ENCODE results near the gene LONP2.
"Not testable (repeated sequence)": the region's sequence is repeated elsewhere in the genome, so short reads cannot be mapped to it uniquely, and the experiment has no call there.

LONP2 gene

DNA sequence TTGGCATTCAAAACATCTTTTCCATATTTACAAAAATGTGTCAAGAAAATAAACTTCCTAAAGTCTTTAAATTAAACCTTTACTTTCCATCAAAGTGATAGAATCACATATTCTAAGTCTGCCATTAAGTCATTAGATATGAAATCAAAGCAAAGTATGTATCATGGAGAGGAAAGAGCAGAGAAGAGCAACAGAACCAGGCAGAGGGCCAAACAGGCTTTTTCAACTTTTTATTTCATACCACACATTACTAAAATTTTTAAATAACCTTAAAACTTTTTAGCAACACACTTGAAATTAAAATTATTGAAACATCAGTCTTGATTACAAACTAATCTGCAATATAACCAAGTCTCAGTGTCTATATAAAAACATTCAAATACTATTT is 127.3 kb downstream of the LONP2 start:
- DNase-seq = no peak

DNA sequence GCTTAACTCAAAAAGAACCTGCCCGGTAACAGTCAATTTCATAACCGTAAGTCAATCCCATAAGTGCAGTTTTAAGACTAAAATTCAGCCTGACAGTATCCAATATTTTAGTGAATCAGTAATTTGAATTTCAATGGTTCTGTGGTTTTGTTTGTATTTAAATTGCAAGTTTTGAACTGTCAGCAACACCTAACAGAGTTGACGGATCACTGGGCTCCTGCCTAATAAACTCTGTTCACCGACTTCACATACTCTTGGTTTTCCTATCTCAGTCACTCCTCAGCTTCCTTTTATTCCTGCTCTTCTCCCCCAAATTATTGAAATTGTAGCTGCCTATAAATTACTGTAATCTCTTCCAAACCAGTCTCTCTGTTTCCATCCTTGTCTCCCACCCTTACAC is 128.6 kb downstream of the LONP2 start:
- DNase-seq = no peak

DNA sequence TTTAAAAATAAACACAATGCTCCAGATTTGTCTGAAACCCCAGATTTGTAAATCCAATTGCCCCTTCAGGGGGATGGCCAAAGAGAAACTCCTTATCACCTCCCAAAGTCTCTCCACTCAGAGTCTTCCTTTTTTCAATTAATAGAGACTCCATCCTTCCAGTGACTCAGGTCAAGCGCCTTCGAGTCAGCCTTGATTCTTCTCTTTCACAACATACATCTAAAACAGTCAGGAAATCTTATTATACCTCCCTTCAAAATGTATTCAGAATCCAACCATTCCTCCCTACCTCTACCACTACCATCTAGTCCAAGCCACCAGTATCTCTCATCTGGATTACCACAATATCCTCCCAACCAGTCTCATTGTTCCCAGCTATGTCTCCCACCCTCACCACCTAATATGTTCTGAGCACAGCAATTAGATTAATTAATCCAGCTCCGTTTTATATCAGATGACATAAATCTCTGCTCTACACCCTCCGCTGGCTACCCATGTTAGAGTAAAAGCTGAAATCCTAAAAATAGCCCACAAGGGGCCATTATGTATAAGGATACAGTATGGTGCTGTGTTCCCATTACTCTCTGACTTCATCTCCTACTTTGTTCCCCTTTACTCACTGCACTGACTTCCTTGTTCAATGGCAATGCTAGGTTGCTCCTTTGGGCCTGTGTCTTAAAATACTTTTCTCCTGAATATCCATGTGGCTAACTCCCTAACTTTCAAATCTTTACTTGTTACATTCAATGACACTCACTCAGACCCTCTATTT is 129.3 kb downstream of the LONP2 start:
- no peak for DNase-seq

DNA sequence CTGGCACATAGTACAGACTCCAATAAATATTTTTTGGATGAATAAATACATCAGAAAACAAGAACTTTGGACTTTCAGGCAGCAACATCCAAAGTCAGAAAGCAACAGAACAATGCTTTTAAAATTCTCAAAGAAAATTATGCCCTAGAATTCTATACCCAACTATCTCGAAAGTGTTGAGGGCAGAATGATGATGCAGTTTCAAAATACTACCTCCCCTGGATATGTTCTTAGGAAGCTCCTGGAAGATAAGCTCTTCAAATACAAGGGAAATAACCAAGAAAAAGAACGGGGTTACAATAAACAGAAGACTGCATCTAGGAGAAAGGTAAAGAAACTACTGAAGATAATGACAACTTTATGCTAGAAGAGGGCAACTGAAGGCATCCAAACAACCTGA is 130.2 kb downstream of the LONP2 start:
- DNase-seq = no peak

DNA sequence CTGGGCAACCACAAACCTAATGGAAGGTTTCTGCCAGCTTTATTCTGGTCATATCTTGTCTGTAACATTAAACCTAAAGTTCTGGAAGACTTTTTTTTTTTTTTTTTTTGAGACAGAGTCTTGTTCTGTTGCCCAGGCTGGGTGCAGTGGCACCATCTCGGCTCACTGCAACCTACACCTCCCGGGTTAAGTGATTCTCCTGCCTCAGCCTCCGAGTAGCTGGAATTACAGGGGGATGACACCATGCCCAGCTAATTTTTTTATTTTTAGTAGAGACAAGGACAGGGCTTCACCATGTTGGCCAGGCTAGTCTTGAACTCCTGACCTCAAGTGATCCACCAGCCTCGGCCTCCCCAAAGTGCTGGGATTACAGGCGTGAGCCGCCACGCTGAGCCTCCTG is 133.2 kb downstream of the LONP2 start:
- not testable (repeated sequence) for DNase-seq

DNA sequence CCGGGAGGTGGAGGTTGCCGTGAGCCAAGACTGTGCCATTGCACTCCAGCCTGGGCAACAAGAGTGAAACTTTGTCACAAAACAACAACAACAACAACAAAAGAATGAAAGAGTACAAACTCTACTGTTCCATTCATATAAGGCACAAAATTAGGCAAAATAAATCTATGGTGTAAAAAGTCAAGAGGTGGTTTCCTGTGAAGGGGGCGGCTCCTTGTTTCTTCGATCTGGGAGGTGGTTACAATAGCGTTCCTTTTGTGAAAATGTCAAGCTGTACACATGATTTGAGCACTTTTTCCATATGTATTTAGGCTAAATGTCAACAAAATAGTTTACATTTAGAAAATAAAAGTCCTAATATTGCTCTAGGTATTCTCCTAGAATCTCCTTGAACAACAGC is 134.2 kb downstream of the LONP2 start:
- no peak for DNase-seq

DNA sequence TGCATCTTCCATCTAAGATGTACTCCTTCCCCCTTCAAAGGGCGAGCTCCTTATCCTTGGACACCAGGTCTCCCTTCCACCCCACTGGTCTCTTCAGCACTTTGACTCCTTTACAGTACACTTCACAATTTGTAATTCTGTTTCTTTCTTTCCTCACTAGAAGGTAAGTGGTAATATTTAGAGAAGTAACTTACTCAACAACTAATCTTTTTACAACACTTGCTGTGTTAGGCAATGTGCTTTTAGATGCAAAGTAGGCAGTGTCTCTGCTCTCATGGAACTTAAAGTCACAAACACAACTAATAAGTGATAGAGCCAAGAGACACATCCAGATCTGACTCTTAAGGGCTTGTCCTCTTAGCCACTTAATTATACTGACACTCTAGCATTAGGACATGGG is 134.7 kb downstream of the LONP2 start:
- DNase-seq = no peak

DNA sequence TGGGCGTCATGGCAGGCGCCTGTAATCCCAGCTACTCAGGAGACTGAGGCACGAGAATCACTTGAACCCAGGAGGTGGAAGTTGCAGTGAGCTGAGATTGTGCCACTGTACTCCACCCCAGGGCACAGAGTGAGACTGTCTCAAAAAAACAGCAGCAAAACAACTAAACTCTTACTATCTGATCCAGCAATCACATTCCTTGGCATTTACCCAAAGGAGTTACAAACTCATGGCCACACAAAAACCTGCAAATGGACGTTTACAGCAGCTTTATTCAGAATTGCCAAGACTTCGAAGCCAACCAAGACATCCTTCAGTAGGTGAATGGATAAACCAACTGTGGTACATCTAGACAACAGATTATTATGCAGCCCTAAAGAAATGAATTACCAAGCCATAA is 137.1 kb downstream of the LONP2 start:
- DNase-seq = no peak

DNA sequence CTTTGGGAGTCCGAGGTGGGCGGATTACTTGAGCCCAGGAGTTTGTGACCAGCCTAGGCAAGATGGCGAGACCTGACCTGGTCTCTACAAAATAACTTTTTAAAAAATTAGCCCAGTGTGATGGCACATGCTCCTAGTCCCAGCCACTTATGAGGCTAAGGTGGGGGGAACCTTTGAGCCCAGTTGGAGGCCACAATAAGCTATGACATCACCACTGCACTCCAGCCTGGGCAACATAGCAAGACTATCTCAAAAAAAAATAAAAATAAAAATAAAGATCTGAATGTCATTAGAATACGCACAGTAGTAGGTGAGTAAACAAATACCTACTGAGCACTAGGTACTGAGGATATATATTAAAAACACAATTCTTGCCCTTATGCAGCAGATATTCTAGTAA is 138.0 kb downstream of the LONP2 start:
- no peak for DNase-seq

DNA sequence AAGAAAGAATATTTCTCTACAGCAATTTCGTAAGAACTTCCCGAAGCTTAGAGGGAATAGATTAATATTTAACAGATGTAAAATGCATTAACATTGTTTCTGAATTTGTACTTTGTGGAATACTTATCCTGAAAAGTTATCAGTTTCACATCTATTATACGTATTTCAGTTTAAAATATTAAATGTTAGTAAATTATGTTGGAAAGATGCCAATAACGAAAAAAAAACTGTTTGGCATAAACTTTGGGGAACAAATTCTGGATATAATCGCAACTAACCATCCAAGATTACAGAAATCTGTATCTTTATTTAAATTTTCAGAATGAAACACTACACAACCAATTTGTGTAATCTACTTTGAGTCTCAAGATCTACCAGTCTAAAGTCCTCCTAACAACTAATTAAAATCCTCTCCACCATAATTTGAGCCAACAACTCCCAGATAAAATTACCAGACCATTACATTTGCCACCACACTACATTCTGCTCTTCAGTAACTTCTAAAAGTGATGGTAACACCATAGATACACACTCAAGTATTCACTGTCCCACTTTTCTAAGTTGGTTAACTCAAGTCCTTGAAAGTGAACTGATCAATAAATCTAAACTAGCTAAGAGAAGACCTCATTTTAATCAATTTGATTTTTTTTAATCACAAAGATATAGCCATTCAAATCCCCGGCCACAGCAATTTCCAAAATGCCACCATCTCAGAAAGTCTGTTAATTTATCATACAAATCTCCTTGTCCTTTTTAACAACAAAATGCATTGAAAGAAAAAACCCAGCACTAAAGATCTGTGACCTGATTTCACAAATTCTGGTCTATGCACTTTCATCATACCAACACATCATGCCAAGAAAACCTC is 139.1 kb downstream of the LONP2 start:
- no peak for DNase-seq

DNA sequence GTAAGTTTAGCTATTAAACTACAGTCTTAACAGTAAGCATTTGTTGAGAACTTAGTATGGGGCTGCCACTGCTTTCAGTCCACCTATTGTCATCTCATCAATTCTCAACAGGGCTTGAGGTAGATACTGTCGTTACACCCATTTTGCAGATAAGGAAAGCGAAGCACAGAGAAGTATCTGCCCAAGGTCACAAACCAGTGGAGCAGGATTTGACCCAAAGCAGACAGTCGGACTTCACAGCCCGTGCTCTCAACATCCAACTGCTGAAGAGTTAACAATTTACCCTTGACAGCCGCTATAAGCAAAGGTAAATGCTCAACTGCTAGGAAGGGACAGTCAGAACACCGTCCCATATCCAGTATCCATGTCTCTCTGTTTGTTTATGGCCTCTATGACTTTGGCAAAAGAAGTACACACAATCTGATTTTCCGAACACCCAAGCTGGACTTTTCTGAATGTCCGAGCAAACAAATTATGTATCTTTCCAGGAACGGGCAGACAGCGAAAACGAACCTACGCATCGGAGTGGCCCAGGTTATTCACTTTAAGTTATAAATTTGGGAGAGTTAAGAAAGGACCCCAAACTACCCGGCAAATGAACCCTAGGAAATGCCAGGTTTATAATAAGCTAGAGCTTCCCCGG is 139.9 kb downstream of the LONP2 start:
- no peak for DNase-seq

DNA sequence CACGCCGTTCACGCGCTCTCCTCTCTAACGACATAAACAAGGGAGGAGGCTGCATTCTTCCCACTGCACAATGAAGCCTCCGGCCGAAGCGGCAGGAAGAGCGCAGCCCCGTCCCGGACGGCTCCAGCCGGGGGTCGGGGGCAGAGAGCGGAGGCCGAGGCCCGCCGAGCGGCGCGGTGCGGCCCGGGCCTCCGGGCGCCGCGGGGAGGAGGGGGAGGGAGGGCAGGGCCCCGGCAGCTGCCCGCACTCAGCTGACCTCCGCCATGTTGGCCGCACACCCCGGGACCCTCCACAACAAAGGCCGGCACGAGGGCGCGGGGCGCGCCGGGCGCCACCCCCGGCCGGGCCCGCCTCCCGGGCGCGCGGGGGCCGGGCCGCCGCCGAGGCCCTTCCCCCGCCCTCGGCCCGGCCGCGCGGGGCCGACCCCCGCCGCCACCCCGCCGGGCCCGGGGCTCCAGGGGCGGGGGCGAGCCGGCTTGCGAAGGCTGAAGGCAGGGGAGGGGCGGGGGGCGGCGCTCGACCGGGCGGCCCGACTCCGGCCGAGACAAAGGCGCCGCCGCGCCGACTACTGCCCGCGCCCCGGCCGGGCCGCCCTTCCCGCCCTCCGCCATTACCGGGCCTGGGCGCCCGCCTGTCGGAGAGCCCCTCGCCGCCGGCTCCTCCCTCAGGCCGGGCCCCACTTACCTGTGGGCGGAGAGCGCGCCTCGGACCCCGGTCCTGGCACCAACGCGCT is 140.6 kb downstream of the LONP2 start:
- peak; percentile 5 for DNase-seq

DNA sequence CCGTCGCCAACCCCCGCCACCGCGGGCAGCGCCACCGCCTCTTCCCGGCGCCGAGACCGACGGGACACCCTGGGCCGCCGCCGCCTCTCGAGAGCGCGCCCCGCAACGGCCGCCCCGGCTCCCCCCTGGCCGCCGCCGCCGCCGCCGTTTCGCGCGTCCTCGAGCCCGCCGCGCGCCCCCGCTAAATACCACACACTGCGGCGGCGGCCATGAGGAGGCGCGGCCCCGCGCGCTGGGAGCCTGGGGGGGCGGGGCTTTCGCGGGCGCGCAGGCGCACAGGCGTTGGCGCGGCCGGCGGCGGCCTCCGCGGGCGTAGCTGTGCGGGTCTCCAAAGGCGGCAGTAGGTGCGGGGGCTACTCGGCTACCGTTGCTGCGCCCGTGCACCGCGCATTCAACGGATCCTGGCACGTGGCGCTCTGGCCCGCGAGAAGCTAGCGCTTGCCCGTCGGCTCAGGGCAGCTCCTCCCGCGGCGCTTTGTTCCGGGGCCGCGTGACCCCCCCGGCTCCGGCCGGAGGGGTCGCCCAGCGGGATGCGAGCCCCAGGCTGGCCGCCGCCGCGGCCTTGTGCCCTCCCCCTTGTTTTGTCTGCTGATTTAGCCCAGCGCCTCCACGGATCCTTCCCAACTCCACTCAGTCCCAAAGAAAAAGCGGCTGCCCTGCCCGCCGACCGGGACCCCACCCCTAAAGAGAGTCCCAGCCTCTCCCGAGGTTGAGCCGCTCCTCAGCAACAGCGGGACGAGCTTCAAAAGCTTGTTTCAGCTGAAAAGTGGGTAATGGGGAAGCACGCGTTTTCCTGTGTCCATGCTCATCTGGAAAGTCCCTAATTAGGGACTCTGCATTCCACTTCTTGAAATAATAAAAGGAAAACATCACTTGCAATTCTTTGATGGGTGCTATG is 141.4 kb downstream of the LONP2 start, which contains the start of gene SIAH1:
Gene SIAH1, minus strand, starts transcription at position 161 of the 898 bp plus-strand sequence. CDS start 22,985 bp downstream, outside the sequence.
- DNase-seq = peak; percentile 22

DNA sequence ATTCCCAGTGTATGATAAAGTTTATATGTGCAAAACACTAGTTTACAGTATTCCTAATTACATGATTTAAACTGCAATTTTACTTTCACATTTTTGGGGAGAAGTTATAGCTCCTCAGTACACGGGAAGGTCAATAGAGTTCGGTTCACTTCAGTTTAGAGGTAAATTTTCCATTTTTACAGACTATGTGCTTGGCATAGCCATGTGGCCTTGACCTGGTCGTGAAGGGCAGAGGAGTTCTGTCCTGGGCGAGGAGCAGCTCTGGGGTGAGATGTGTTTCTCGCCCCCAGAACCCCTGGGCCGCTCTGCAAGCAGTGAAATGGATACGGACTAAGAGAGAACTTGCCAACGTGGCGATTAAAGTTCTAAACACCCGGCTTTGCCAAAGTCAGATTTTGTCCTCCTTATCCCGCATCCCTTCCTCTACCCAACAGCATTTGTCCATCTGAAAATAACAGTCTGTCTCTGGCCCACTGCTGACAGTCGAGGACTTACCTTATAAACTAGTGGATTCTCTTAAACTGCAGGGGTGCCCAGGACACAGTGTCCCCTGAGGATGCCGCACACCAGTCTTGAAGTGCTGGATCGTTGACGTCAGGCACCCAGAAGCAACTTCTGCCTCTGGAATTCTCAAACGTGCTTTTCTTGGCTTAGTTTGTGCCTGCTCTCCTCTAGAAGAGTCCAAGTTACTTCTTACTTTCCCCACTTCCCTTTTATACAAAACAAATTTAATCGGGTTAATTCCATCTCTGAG is 142.6 kb downstream of the LONP2 start:
- no peak for DNase-seq

DNA sequence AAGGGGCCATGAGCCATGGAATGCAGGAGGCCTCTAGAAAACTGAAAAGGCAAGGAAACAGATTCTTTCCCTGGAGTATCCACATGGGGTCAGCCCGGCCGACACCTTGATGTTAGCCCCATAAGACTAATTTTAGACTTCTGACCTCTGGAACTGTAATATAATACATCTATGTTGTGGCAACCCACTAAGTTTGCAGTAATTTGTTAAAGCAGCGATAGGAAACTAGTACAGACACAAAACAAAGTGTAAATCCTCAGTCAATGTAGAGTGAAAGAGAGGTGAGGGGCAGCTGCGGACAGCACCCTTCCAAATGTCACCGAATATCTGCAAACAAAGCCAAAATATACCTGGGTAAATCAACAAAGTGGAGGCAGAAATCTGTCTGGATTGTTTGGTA is 148.3 kb downstream of the LONP2 start:
- no peak for DNase-seq

DNA sequence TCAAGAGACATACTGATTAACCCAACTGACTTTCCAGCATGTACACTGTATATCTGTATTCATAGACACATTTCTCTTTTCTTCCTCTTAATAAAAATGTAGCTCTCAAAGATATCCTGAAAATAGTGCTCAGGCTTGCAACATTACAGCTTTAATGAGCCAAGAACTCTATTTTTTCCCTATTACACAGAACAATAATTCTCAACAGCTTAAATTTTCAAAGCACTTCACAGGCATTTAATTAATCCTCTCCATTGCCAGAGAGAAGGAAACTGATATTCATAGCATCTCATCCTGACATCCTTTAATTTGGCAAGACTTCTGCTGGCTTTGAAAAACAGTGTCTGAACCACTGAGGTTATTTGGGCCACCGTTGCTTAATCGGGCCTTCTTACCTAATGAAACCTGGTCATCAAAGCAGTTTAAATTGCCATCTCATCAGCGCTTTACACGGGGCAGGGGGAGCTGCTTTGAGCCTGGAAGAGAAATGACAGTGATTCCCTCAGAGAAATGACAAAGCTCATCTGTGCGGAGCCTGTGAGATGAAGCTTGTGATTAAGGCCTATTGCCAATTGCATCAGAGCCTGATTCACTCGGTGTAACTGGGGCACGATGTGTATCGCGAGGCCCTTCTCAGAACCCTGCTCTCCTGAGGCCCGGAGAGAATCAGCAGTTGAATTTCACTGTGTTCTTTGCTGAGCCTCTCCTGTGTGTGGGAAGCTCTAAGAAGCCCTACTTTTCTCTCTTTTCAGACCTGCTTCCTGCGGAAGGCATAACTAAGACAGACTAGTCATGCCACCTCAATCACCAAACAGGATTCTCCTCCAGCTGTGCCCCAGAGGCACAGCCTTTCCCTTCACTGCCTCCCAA is 149.6 kb downstream of the LONP2 start:
- DNase-seq = no peak

DNA sequence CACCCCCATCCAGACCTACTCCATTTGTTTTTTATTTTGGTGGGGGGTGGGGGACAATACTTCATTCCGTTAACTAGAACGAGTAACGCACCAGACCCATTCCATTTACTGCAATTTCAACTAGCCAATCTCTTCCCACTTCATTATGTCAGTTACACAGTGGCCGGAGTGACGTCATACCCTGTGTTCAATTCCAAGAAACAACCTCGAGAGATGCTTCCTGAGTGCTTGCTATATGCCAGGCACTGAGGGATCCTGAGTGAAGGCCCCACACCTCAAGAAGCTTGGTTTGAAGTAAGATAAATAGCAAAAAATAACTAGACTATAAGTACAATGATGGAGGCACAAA is 150.2 kb downstream of the LONP2 start:
- DNase-seq = no peak

DNA sequence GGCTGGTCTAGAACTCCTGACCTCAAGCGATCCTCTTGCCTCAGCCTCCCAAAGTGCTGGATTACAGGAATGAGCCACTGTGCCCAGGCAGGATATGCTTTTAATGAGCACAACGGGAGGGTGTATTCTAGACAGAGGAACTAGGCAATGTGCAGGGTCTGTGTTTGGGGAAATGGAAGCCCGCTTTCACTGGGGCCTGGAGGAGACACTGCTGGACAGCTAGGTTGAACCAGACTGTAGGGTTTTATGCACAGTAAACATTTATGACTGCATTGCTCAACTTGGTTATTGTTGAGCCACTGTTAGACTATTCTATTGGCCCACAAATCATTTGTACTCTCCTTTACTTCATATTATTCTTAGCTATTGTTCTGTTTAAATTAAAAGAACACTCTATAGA is 151.3 kb downstream of the LONP2 start:
- DNase-seq = no peak

DNA sequence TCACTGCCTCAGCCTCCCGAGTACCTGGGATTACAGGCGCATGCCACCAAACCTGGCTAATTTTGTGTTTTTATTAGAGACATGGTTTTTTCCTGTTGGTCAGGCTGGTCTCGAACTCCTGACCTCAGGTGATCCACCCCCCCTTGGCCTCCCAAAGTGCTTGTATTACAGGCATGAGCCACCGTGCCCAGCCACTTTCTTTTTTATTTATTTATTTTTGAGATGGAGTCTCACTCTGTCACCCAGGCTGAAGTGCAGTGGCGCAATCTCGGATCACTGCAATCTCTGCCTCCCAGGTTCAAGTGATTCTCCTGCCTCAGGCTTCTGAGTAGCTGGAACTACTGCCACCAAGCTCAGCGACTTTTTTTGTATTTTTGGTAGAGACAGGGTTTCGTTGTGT is 158.4 kb downstream of the LONP2 start:
- not testable (repeated sequence) for DNase-seq

DNA sequence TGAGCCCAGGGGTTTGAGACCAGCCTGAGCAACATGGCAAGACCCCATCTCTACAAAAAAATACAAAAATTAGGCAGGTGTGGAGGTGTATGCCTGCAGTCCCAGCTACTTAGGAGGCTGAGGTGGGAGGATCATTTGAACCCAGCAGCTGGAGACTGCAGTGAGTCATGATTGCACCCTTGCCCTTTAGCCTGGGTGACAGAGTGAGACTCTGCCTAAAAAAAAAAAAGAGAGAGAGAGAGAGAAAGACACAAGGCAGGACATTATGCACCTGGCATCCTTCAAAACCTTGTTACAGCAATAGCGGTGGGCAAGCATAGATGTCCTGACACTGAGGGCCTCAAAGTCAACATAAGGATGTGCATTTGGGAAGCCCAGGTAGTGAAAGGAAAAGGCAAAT is 161.1 kb downstream of the LONP2 start:
- DNase-seq = no peak

Measured in NCI-H1694 (cell line).